ENCODE results near the gene CNTN5.

Gene CNTN5

GRCh38 chr11:99887481-99887880 lies 866.7 kb downstream of the CNTN5 start:
- DNase-seq (ENCODE audit: low read depth in 1 of 2, low spot score in 1 of 2): no peak

DNA sequence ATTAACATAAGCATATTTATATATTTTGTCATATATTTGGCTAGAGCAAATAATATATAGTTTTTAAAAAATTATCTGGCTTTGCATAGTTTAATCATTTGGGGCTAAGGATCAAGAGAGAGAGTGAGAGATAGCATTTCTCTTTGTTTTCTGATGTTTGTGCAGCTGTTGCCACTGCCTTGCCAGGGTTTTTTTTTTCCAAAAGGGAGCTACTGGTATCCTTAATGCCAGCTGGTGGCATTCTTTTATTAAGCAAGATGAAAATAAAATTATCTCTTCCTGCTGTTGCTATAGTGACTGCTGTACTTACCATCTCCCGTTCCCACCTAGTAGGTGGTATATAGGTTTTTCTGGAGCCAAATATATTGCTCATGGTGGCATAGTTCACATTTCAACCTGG lies 873.1 kb downstream of the CNTN5 start:
- DNase-seq (ENCODE audit: low read depth in 1 of 2, low spot score in 1 of 2): no peak

DNA sequence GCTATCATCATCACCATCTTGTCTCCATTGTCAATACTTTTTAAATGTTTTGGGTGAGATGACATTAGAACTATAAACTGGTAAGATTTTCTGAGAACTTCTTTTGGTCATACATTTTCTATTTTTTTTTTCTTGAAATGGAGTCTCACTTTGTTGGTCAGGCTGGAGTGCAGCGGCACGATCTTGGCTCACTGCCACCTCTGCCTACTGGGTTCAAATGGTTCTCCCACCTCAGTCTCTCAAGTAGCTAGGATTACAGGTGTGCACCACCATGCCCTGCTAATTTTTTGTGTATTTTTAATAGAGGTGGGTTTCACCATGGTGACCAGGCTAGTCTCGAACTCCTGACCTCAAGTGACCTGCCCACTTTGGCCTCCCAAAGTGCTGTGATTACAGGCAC lies 880.4 kb downstream of the CNTN5 start:
- DNase-seq (ENCODE audit: low read depth in 1 of 2, low spot score in 1 of 2): no peak

DNA sequence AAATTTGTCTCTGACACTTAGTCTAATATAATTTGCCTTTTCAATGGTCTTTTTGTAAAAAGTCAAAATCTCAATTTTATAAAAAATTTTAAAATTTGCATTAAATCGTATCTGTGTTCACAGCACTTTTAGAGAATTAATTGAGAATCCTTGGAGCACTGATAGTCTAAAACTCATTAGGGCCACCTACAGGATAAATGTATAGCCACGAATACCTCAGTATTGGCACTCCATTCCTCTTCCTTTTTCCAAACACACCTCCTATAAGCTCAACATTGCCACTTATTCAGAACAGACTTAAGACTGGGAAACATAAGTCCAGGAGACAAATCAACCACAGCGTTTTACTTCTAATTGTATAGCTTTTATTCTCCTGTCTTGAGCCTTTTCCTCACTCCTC lies 890.4 kb downstream of the CNTN5 start:
- DNase-seq (ENCODE audit: low read depth in 1 of 2, low spot score in 1 of 2): no peak

DNA sequence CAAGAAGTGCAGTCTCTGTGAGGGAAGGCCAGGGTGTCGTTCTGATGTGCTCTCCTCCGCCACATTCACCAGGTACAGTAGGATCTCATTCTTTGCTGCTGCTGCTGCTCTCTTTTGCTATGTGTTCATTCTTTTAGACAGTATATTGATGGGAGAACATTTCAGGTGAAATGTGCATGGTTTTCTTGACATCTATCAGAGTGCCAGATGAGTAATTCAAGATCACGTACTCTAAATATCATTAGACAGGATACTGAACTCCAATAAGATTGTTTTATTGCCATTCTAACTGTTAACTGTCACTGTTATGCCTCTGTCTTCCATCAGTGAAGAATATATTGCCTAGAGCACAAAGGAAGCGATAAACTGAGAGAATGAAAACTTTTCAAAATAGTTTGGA lies 895.3 kb downstream of the CNTN5 start:
- DNase-seq (ENCODE audit: low read depth in 1 of 2, low spot score in 1 of 2): no peak

- DNase-seq (ENCODE audit: low read depth in 1 of 2, low spot score in 1 of 2): no peak
Observed at GRCh38 chr11:99918761-99919160, 898.0 kb downstream of the CNTN5 start.

GRCh38 chr11:99920956-99921355 lies 900.2 kb downstream of the CNTN5 start:
- DNase-seq (ENCODE audit: low read depth in 1 of 2, low spot score in 1 of 2): no peak

DNA sequence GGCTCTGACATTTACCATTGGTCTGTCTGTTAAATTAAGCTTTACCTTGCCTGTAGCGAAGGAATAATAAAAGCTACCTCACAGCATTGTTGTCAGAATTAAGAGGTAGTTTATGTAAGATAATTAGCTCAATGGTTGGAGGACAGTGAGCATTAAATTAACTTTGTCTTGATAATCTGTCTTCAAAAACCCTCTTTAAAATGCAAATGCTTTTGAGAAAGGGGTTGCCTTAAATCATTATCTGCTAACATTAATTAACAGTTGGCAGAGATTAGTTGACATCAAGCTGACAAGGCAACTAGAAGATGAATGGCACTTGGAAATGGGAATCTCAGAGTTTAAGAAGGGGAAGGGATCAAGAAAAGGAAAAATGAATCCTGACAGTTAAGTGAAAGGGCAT lies 905.2 kb downstream of the CNTN5 start:
- DNase-seq (ENCODE audit: low read depth in 1 of 2, low spot score in 1 of 2): no peak

- DNase-seq (ENCODE audit: low read depth in 1 of 2, low spot score in 1 of 2): no peak
Observed at GRCh38 chr11:99932684-99933083, 911.9 kb downstream of the CNTN5 start.

DNA sequence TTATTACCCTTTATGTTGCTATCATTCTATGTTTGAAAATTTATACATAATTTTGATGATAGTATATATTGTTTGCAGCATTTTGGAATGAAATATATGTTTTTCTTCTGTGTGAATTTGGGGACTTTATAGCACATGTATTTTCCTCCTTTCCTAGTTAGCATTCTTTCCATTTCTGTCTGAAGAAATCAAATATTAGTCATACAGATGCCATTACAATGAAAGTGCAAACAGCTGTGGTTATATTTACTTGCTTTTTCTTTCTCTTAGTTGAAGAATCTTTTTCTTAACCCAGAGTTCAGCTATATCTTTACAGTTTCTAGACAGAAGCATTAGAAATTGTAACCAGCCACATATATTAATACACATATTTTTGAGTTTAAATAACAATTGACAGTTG lies 913.3 kb downstream of the CNTN5 start:
- DNase-seq (ENCODE audit: low read depth in 1 of 2, low spot score in 1 of 2): no peak

DNA sequence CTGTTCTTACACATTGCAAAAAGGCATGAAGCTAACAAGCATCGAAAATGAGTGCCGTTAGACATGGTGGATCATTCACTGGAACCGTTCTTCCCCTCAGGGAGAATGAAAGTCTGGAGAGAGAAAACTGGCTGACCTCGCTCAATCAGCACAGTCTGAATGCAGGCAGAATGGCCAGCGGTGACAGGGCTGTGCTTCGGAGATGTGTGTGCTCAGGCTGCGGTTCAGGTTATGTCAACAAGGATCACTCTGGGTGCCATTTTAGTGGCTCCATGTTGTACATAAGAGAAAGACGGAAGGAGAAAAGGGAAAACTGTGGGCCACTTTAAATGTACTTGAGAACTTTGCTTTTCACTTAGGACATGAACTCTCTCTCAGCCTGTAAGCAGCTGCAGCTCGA lies 916.6 kb downstream of the CNTN5 start:
- no peak for DNase-seq (ENCODE audit: low read depth in 1 of 2, low spot score in 1 of 2)

GRCh38 chr11:99952816-99953215 lies 932.1 kb downstream of the CNTN5 start:
- DNase-seq (ENCODE audit: low read depth in 1 of 2, low spot score in 1 of 2): no peak

- DNase-seq (ENCODE audit: low read depth in 1 of 2, low spot score in 1 of 2): no peak
Observed at GRCh38 chr11:99960536-99960935, 939.8 kb downstream of the CNTN5 start.

DNA sequence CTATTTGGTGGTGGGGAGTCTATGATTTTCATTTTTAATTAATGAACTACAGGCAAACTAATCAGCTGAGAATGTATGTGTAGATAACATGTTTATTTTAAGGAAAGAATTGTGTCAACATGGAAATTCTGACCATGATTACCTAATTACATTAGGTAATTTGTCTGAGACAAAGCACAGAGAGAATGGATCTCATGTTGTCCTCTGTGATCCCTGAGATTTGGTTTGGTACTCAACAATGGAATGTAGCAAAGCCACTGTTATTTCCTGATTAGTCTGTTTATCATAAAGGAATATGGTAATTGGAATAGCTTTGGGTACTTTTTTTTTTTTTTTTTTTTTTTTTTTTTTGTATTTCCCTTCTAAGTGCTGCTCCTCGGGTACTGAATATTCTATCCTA lies 947.6 kb downstream of the CNTN5 start:
- DNase-seq (ENCODE audit: low read depth in 1 of 2, low spot score in 1 of 2): no peak

DNA sequence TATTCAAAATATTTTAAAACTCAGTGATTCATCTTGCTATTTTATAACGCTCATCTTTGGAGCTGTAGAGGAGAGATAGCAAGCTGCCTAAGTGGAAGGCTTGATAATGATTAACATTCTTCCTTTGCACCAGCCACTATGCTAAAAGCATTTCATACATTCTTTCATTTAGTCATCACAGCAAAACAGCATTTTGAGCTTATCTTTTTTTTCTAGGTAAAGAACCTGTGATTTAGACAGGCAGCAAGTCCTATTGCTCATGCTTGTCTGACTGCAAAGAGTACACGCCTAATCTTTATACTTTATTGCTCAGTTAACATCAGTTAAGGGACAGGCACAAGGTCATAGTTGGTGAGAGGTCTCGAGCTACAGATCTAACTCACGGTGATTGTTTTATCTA lies 953.2 kb downstream of the CNTN5 start:
- no peak for DNase-seq (ENCODE audit: low read depth in 1 of 2, low spot score in 1 of 2)

DNA sequence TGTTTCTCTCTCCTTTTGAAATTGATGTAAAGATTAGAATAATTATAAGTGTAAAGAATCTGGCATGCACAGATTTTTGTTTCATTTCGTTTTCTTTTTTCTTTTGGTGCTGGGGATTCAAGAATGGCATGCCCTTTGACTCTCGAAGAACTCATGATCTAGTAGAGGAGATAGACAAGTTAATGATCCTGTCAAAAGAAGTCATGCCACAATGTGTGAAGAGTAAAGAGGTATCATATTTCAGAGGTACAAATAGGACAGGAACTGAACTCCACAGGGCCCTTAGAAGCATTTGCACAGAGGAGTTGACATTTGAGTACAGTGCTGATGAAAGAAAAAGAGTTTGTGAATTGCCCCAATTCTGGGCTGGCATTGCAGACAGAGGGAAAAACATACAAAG lies 958.3 kb downstream of the CNTN5 start:
- no peak for DNase-seq (ENCODE audit: low read depth in 1 of 2, low spot score in 1 of 2)

DNA sequence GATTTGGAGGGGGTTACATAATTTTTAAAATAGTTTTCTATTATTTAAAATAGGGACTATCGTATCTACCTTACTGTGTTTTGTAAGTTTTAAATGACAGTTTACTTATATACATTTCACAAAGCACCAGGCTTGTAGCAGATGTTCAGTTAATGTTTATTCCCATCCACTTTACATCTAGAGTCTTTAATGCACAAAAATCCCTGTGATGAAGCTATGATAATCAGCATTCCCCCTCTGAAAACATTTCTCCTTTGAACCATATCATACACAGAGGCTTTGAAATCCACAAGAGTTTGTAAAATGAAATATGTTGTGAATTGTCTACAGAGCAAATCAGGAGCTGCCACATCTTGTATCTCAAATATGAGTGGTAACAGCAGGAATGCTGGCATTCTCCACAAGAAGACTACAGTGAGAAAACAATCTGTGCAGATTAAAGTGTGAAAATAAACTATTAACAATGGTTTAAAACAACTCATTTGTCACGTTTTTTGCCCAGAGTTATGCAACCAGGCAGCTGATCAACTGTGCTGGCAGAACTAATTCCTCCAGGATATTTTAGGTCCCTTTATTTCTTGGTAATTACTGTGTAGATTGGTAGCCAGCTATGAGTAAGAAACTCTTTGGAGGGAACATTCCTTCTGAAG lies 967.2 kb downstream of the CNTN5 start:
- no peak for DNase-seq (ENCODE audit: low read depth in 1 of 2, low spot score in 1 of 2)

GRCh38 chr11:99988471-99988837 lies 967.7 kb downstream of the CNTN5 start:
- DNase-seq (ENCODE audit: low read depth in 1 of 2, low spot score in 1 of 2): no peak

DNA sequence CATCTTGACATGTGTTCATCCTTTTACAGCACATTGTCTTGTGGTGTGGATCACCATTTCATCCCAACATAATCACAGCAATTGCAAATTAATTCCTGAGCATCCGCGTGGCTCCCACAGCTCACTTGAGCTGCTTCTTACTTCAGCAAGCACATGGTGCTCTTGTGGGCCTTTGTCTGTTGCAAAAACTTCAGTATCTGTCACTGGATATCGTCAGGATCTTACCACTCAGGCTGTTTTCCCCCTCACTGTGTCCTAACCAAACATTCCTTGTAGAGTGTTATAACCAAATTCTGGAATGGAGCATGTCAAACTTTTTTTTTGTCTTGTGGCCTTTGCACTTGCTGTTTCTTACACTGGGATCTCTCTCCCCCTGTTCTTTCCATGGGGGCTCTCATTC lies 983.2 kb downstream of the CNTN5 start:
- DNase-seq (ENCODE audit: low read depth in 1 of 2, low spot score in 1 of 2): no peak

DNA sequence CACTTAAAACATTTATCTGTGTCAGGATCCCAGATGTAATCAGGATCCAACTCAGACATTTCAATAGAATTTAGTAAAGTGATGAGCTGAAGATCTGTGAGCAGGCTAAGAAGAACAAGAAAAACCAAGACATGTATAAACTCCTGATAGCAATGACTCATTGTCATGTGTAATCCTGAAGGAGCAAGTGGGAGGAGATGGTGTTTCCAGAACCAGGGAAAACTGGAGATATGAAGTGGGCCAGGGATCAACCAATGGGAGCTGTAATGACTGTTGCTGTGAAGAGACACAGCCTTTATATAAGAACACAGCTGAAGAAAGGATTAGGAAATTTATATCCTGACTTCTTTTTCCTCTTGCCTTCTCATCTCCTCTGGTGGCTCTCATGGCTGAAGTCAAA lies 983.8 kb downstream of the CNTN5 start:
- no peak for DNase-seq (ENCODE audit: low read depth in 1 of 2, low spot score in 1 of 2)

DNA sequence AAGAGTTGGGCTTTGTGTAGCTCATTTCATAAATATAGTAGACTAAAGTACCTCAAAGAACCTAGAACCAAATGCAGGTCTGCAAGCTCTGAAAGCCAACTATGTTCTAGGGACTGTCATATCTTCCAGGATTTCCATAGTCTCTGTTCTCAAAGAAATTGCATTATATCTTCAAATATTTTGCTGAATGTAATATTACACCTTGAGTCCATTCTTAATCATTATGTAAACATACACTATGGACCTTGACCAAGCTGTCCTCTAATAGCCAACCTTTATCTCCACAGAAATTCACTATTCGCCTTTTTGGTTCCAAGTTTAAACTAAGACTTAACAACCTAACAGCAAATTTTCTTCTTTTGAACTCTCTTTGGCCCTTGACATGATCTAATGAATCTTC lies 987.7 kb downstream of the CNTN5 start:
- DNase-seq (ENCODE audit: low read depth in 1 of 2, low spot score in 1 of 2): no peak

DNA sequence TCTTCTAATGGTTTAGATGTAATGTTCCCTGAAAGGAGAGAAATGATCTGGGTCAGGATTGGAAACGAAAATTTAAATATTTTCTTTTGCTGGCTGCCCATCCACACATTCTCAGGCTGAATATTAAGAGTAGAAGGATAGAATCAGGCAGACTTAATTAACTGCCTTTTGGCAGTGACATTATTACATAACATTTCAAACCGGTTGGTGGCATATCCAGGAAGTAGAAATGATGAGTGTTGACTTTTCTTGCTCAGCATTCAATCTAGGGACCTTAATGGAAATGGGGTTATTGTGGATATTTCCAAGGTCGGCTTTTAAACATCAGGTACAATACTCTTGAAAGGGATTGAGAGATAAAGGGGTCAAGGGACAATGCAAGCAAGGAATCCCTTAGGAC lies 989.0 kb downstream of the CNTN5 start:
- DNase-seq (ENCODE audit: low read depth in 1 of 2, low spot score in 1 of 2): no peak

DNA sequence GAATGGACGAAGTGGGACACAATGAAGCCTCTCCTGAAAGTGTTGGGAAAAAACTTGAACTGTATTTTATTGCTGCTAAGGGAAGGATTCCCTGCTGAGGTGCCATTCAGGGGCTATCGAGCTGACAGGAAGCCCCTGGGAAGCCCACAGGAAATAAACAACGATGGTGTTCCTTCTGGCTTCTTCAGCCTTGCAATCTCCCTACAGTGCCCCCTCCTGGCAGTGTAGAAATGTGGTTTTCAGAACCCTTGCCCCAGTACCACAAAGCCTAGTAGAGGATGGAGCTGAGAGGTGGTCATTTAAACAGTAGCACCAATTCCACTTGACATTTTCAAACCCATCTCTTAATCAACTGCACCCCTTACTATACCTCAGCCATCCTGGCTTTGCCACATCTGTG lies 989.6 kb downstream of the CNTN5 start:
- no peak for DNase-seq (ENCODE audit: low read depth in 1 of 2, low spot score in 1 of 2)

DNA sequence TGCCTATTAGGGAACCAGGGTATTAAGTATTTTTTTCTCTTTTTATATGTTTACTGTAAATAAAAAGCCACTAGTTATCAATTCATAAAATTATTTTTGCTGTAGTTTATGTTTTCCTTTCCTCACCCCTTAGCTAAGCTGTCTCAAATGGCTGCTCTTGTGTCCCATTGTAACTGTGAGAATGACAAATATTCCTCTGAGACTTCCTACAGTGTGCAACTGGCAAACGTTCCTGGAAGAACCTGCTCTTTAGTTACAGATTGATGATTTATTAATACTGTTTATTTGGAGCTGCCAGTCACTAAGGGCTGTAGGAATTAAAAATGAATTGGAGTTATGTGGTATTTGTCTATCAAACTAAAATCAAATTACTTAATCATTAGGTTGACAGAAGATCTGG lies 990.9 kb downstream of the CNTN5 start:
- no peak for DNase-seq (ENCODE audit: low read depth in 1 of 2, low spot score in 1 of 2)
